ENCODE data around the gene B4GALT3. TPM values are rescaled to one million over a fixed set of nuclear protein-coding genes. Genes with fewer than 3 reads are reported as not detected.
A peak's percentile ranks its signal among the peaks of the same experiment; 100 is the strongest.

Gene B4GALT3
- total and polyA plus RNA-seq, 9 of the 15 experiments (the other 6 are each of a cell fraction or from before 2014, with no cell fraction given), result 31.2 to 103 (median 46.1) TPM

DNA sequence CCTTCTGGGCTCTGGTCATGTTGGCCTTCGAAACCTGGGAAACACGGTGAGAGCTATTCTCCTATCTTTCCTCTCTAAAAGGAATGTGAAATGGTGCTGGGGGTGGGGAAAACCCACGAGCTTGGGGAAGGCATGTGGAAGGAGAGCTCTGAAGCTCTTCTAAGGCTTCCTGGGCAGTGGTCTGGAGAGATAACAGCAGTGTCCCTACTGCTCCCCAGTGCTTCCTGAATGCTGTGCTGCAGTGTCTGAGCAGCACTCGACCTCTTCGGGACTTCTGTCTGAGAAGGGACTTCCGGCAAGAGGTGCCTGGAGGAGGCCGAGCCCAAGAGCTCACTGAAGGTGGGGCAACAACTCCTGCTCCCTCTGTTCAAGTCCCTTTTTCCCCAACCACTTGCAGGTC lies 15.3 kb downstream of the B4GALT3 start (continued):
- TF ChIP-seq ZNF57 (CRISPR knock-in tag; IDR thresholded peaks at IDR 0.05), result no peak
- peak; percentile 61; the same call in 1 of the 2 replicates for TF ChIP-seq DPF2 (IDR thresholded peaks at IDR 0.05)
- TF ChIP-seq, protein P1, sequence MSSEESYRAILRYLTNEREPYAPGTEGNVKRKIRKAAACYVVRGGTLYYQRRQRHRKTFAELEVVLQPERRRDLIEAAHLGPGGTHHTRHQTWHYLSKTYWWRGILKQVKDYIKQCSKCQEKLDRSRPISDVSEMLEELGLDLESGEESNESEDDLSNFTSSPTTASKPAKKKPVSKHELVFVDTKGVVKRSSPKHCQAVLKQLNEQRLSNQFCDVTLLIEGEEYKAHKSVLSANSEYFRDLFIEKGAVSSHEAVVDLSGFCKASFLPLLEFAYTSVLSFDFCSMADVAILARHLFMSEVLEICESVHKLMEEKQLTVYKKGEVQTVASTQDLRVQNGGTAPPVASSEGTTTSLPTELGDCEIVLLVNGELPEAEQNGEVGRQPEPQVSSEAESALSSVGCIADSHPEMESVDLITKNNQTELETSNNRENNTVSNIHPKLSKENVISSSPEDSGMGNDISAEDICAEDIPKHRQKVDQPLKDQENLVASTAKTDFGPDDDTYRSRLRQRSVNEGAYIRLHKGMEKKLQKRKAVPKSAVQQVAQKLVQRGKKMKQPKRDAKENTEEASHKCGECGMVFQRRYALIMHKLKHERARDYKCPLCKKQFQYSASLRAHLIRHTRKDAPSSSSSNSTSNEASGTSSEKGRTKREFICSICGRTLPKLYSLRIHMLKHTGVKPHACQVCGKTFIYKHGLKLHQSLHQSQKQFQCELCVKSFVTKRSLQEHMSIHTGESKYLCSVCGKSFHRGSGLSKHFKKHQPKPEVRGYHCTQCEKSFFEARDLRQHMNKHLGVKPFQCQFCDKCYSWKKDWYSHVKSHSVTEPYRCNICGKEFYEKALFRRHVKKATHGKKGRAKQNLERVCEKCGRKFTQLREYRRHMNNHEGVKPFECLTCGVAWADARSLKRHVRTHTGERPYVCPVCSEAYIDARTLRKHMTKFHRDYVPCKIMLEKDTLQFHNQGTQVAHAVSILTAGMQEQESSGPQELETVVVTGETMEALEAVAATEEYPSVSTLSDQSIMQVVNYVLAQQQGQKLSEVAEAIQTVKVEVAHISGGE (CRISPR knock-in tag; IDR thresholded peaks at IDR 0.05), result 0 out of 6 replicates have a peak, but pooled peaks of 1 of the 3 experiments have one; percentile 21
- TF ChIP-seq EP400 (IDR thresholded peaks at IDR 0.05), result peak; percentile 63
- peak; percentile 19 to 23; a peak in 1 of 4 replicates for TF ChIP-seq NRF1 (conservative IDR thresholded peaks at IDR 0.05 in 1 of 2, IDR thresholded peaks at IDR 0.05 in 1 of 2)
- TF ChIP-seq, protein P2, sequence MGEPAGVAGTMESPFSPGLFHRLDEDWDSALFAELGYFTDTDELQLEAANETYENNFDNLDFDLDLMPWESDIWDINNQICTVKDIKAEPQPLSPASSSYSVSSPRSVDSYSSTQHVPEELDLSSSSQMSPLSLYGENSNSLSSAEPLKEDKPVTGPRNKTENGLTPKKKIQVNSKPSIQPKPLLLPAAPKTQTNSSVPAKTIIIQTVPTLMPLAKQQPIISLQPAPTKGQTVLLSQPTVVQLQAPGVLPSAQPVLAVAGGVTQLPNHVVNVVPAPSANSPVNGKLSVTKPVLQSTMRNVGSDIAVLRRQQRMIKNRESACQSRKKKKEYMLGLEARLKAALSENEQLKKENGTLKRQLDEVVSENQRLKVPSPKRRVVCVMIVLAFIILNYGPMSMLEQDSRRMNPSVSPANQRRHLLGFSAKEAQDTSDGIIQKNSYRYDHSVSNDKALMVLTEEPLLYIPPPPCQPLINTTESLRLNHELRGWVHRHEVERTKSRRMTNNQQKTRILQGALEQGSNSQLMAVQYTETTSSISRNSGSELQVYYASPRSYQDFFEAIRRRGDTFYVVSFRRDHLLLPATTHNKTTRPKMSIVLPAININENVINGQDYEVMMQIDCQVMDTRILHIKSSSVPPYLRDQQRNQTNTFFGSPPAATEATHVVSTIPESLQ (CRISPR knock-in tag; IDR thresholded peaks at IDR 0.05), result 0 out of 2 replicates have a peak, but pooled peaks have one; percentile 73
- TF ChIP-seq ETV5 (CRISPR knock-in tag; IDR thresholded peaks at IDR 0.05; ENCODE audit: low read depth), result peak; percentile 84; the same call in 1 of the 2 replicates
- TF ChIP-seq FUS (optimal IDR thresholded peaks at IDR 0.05; ENCODE audit: low read depth, low read length), result no peak
- TF ChIP-seq, protein P3, sequence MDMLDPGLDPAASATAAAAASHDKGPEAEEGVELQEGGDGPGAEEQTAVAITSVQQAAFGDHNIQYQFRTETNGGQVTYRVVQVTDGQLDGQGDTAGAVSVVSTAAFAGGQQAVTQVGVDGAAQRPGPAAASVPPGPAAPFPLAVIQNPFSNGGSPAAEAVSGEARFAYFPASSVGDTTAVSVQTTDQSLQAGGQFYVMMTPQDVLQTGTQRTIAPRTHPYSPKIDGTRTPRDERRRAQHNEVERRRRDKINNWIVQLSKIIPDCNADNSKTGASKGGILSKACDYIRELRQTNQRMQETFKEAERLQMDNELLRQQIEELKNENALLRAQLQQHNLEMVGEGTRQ (CRISPR knock-in tag; IDR thresholded peaks at IDR 0.05), result no peak
- no peak for TF ChIP-seq GATA2 (CRISPR knock-in tag; IDR thresholded peaks at IDR 0.05)
- TF ChIP-seq SMARCA4 (IDR thresholded peaks at IDR 0.05), result peak; percentile 51; the same call in 1 of the 2 replicates
- TF ChIP-seq, protein P4, sequence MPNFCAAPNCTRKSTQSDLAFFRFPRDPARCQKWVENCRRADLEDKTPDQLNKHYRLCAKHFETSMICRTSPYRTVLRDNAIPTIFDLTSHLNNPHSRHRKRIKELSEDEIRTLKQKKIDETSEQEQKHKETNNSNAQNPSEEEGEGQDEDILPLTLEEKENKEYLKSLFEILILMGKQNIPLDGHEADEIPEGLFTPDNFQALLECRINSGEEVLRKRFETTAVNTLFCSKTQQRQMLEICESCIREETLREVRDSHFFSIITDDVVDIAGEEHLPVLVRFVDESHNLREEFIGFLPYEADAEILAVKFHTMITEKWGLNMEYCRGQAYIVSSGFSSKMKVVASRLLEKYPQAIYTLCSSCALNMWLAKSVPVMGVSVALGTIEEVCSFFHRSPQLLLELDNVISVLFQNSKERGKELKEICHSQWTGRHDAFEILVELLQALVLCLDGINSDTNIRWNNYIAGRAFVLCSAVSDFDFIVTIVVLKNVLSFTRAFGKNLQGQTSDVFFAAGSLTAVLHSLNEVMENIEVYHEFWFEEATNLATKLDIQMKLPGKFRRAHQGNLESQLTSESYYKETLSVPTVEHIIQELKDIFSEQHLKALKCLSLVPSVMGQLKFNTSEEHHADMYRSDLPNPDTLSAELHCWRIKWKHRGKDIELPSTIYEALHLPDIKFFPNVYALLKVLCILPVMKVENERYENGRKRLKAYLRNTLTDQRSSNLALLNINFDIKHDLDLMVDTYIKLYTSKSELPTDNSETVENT (CRISPR knock-in tag; IDR thresholded peaks at IDR 0.05), result no peak
- TF ChIP-seq, protein P5, sequence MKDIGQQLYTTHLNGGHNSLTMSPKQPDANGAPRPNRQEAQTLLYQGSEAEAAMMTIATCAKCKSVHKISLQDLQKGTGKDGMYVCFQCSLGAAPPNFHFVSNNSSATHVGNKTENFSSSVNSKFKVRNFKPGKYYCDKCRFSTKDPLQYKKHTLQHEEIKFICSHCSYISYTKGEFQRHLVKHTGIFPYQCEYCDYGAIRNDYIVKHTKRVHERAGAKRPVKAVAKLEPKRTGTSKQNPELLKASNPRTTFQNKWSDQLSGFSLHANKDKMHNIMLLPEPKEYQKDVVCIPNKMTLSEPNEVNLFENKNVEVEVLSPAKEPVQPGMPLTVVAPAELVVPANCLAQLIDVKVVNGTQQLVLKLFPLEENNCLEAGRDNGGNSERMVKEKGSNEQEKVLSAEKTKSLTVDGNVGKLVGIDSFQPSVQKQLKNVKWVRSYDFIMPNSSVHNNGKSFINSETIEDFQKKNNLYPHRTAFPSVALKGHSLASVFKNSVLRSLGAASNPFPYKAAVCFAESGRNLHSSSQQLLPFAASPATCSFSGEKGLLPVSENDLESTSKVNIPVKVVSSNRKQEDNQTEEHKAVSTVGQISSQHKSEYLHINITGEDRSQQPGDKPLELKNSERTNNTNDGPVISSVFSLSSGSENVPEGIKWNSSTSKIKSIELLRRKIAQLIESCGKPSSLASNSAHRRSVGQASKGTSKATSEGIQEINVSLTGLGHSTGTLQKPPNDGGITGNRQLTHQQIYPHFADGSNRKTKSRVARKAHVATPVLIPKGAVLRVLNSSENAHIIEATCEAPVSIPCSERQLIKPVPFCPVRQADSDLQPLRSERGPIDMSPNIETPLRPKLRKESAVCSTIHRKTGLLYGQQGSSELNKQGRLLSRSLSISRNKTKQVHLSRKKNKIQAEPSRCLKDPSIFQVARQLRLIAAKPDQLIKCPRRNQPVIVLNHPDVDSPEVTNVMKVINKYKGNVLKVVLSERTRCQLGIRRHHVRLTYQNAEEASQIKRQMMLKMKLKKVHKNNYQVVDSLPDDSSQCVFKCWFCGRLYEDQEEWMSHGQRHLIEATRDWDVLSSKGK (CRISPR knock-in tag; IDR thresholded peaks at IDR 0.05), result no peak
- peak; percentile 73 for TF ChIP-seq SMAD4 (CRISPR knock-in tag; conservative IDR thresholded peaks at IDR 0.05)

Measured in K562 (cell line).